Measurements from ENCODE around the gene MEA1.

Gene MEA1

DNA sequence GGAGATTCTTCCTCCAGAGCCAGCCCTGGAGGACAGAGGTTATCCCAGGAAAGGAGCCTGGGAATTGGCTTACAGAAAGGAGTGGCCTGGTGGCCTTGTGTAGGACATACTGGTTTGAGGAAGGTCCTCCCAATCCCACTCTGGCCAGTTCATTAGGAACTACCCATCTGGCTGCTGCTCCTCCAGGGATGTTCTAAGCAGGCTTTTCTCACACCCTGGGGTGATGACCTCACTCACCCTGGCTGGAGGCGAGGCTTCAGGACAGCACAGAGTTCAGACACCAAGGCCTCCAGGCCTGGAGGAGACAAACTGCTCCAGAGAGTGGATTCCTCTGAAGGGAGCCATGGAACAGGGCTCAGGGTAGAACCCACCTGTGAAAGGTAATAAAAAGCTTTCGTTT lies 44.3 kb downstream of the MEA1 start:
- DNase-seq (ENCODE audit: insufficient read length, low spot score) (no peak), FAIRE-seq (no peak)

DNA sequence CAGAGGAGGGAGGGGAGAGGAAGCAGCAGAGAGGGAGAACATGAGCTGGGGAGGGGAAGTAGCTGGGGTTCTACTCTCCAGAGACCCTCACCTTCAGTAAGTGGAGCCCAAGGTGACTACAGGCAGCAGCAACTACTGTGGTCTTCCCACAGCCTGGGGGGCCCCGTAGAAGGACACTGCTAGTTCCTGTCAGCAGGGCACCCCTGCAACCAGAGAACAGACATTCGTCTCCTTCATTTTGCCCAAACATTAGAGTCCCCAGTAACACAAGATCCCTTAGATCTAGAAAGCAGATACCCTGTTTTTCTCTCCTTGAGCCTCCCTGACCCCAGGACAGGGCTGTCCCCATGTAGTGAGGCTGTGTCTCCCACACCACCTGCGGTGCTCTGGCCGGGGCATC lies 45.0 kb downstream of the MEA1 start:
- no peak for DNase-seq (ENCODE audit: insufficient read length, low spot score)
- FAIRE-seq, result no peak
- no peak for TF ChIP-seq TAF1 (IDR thresholded peaks at IDR 0.05; ENCODE audit: low read depth, low read length)
- no peak for TF ChIP-seq POU2F2 (IDR thresholded peaks at IDR 0.05; ENCODE audit: low read depth, low read length)
- no peak for TF ChIP-seq SPI1 (IDR thresholded peaks at IDR 0.05; ENCODE audit: low read depth, low read length)
- TF ChIP-seq POLR2AphosphoS5 (IDR thresholded peaks at IDR 0.05; ENCODE audit: low read depth, low read length), result no peak

More for the DNA sequence above, 44.3 kb downstream of the MEA1 start:
- TF ChIP-seq POU2F2 (IDR thresholded peaks at IDR 0.05; ENCODE audit: low read depth, low read length), result no peak
- TF ChIP-seq SPI1 (IDR thresholded peaks at IDR 0.05; ENCODE audit: low read depth, low read length), result no peak
- no peak for TF ChIP-seq POLR2AphosphoS5 (IDR thresholded peaks at IDR 0.05; ENCODE audit: low read depth, low read length)

DNA sequence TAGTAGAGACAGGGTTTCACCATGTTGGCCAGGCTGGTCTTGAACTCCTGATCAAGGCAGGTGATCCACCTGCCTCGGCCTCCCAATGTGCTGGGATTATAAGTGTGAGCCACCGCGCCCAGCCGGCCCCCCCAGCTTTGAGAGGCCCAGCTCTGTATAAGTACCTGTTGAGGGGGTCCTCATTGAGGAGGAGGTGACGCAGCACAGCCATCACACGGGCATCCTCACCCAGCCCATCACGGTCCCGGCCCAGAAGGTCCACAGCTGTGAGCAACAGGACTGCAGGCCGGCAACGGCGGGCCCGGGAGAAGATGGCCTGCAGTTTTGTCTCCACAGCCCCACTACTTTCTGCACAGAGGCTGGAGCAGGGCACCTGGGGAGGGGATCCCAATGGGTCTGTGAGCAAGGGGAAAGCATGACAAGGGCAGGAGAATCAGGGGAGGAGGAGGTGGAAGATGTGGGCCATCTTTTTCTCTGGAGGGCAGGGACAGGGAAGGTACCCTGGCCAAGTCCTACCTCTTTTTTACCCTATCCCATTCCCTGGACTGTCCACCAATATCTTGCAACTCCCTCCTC lies 45.5 kb downstream of the MEA1 start:
- FAIRE-seq, result no peak
- no peak for DNase-seq (ENCODE audit: insufficient read length, low spot score)
- TF ChIP-seq SPI1 (IDR thresholded peaks at IDR 0.05; ENCODE audit: low read depth, low read length) (no peak), TAF1 (IDR thresholded peaks at IDR 0.05; ENCODE audit: low read depth, low read length) (no peak), POU2F2 (IDR thresholded peaks at IDR 0.05; ENCODE audit: low read depth, low read length) (no peak), POLR2AphosphoS5 (IDR thresholded peaks at IDR 0.05; ENCODE audit: low read depth, low read length) (no peak), PAX5 (IDR thresholded peaks at IDR 0.05; ENCODE audit: insufficient read depth, low read length, severe bottlenecking) (no peak)

DNA sequence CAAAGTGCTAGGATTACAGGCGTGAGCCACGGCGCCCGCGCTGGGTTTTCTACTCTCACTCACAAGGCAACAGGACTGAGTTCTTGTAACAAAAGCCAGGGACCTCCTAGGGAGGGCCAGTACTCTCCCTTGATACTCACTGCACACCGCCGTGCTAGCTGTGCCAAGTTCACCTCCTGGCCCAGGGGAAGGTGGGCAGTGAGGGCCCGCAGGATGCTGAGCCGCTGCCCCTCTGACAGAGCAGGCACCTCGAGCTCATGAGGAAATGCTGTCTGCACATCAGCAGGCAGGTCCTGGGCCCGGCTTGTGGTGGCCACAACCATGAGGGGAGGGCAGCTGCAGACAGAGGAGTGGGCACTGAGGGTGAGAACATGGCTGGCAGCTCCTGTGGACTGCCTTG lies 46.5 kb downstream of the MEA1 start:
- no peak for FAIRE-seq
- DNase-seq (ENCODE audit: insufficient read length, low spot score), result no peak
- TF ChIP-seq POLR2A (IDR thresholded peaks at IDR 0.05; ENCODE audit: low read depth, low read length), result no peak
- TF ChIP-seq PAX5 (IDR thresholded peaks at IDR 0.05; ENCODE audit: insufficient read depth, low read length, severe bottlenecking), result no peak
- no peak for TF ChIP-seq POU2F2 (IDR thresholded peaks at IDR 0.05; ENCODE audit: low read depth, low read length)
- TF ChIP-seq TAF1 (IDR thresholded peaks at IDR 0.05; ENCODE audit: low read depth, low read length), result no peak
- TF ChIP-seq SPI1 (IDR thresholded peaks at IDR 0.05; ENCODE audit: low read depth, low read length), result no peak
- no peak for TF ChIP-seq POLR2AphosphoS5 (IDR thresholded peaks at IDR 0.05; ENCODE audit: low read depth, low read length)

DNA sequence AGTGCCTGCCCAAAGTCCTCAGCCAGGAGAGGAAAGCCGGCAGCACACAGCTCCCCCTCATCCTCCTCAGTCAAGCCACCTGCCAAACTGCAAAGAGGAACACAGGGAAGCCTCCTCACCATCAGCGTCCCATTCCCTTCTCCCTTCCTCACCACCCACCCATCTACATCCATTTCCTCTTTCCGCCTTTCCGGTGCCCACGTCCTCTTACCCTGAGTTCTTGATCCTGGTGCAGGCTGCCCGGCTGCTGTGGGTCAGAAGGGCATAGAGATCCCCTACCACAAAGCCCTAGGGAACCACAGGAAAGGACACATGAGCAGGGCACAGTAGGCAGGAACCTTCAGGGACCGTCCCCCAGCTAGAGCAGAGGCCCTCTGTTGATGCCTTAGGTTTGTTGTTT lies 47.2 kb downstream of the MEA1 start:
- DNase-seq (ENCODE audit: insufficient read length, low spot score) (no peak), FAIRE-seq (no peak)
- TF ChIP-seq TAF1 (IDR thresholded peaks at IDR 0.05; ENCODE audit: low read depth, low read length) (no peak), PAX5 (IDR thresholded peaks at IDR 0.05; ENCODE audit: insufficient read depth, low read length, severe bottlenecking) (no peak), POLR2AphosphoS5 (IDR thresholded peaks at IDR 0.05; ENCODE audit: low read depth, low read length) (no peak), SPI1 (IDR thresholded peaks at IDR 0.05; ENCODE audit: low read depth, low read length) (no peak), POU2F2 (IDR thresholded peaks at IDR 0.05; ENCODE audit: low read depth, low read length) (no peak), POLR2A (IDR thresholded peaks at IDR 0.05; ENCODE audit: low read depth, low read length) (no peak)

DNA sequence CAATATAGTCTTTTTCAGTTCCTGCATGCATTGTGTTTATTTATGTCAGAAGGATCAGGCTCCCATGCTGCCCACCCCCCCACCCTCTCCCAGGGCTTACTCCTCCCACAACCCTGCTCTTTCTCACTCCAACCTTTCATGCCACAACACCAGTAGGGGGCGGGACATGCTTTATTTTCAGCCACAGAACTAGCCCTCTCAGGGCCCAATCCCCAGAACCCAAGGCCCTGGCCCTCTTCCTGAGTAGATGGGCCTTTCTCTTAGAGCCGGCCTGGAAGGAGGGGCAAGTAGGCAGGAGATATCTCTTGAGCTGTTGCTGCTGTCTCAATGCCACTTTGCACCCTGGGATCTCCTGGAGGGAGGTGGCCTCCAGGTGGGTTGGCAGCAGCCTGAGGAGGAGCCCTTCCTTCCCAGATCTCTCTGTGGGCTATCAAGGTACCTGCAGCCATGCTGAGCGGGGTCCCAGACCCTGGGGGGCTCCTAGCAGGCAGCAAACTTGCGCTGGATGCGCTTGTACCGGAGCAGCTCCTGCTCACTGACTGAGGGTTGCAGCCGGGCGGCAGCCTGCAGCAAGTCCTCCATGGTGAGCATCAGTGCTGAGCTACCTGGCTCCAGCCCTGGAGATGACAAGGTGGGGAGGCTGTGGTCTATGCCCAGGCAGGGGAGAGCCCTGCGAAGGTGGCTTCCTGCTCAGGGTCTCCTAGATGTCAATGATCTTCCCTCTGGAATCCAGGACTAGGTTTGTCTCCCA lies 49.7 kb downstream of the MEA1 start:
- no peak for TF ChIP-seq SPI1 (IDR thresholded peaks at IDR 0.05; ENCODE audit: low read depth, low read length)
- no peak for TF ChIP-seq TAF1 (IDR thresholded peaks at IDR 0.05; ENCODE audit: low read depth, low read length)
- no peak for TF ChIP-seq PAX5 (IDR thresholded peaks at IDR 0.05; ENCODE audit: insufficient read depth, low read length, severe bottlenecking)
- TF ChIP-seq POLR2AphosphoS5 (IDR thresholded peaks at IDR 0.05; ENCODE audit: low read depth, low read length), result no peak
- no peak for TF ChIP-seq POLR2A (IDR thresholded peaks at IDR 0.05; ENCODE audit: low read depth, low read length)
- TF ChIP-seq POU2F2 (IDR thresholded peaks at IDR 0.05; ENCODE audit: low read depth, low read length), result no peak
- DNase-seq (ENCODE audit: insufficient read length, low spot score), result no peak
- no peak for FAIRE-seq

DNA sequence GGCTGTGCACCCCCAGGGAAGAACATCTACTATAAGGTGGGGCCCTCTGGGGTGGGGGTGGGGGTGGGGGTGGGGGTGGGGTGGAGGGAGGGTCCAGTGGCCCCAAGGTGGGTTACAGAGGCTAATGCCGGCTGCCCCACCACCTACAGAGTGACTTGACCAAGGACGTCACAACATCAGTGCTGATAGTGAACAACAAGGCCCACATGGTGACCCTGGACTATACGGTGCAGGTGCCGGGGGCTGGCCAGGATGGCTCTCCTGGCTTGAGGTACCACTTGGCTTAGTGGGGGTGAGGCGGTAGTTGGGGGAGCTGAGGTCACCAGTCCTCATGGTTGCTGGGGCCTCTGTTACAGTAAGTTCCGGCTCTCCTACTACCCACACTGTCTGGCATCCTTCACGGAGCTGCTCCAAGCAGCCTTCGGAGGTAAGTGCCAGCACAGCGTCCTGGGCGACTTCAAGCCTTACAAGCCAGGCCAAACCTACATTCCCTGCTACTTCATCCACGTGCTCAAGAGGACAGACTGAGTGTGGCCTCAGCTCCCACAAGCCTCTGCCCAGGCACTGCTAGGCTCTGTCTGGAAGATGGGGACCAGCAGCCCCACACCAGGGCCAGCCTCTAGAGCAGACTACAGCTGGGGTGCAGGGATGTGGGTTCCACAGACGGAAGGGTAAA lies 50.4 kb downstream of the MEA1 start:
- DNase-seq (ENCODE audit: insufficient read length, low spot score), result no peak
- TF ChIP-seq POLR2A (IDR thresholded peaks at IDR 0.05; ENCODE audit: low read depth, low read length) (no peak), TAF1 (IDR thresholded peaks at IDR 0.05; ENCODE audit: low read depth, low read length) (no peak), POLR2AphosphoS5 (IDR thresholded peaks at IDR 0.05; ENCODE audit: low read depth, low read length) (no peak), POU2F2 (IDR thresholded peaks at IDR 0.05; ENCODE audit: low read depth, low read length) (no peak), SPI1 (IDR thresholded peaks at IDR 0.05; ENCODE audit: low read depth, low read length) (no peak), PAX5 (IDR thresholded peaks at IDR 0.05; ENCODE audit: insufficient read depth, low read length, severe bottlenecking) (no peak)
- FAIRE-seq, result peak; percentile 13

DNA sequence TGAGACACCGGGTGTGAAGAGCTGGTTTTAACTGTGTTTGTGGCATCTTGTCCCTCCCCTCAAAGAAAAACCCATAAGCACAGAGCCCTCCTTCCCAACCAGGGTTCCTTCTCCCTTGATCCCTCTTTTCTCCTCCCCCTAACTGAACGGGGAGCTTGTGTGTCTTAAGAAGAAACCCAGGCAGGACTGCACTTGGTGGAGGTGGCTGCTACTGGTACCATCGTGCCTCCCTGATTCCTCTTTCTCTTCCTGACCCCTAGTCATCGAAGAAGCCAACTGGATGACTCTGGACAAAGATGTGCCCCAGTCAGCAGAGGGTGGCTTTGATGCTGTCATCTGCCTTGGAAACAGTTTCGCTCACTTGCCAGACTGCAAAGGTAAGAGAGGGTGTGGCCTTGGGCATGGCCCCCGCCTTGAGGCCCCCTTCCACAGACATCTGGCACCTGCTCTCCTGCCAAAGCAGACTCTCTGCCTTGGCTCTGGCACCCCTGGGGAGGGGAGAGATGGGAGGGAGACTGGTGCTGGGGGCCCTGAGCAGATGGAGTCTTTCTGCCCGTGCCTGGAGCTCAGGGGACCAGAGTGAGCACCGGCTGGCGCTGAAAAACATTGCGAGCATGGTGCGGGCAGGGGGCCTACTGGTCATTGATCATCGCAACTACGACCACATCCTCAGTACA lies 51.1 kb downstream of the MEA1 start:
- FAIRE-seq (no peak), DNase-seq (ENCODE audit: insufficient read length, low spot score) (no peak)
- TF ChIP-seq PAX5 (IDR thresholded peaks at IDR 0.05; ENCODE audit: insufficient read depth, low read length, severe bottlenecking) (no peak), SPI1 (IDR thresholded peaks at IDR 0.05; ENCODE audit: low read depth, low read length) (no peak), TAF1 (IDR thresholded peaks at IDR 0.05; ENCODE audit: low read depth, low read length) (no peak), POU2F2 (IDR thresholded peaks at IDR 0.05; ENCODE audit: low read depth, low read length) (no peak), POLR2A (IDR thresholded peaks at IDR 0.05; ENCODE audit: low read depth, low read length) (no peak), POLR2AphosphoS5 (IDR thresholded peaks at IDR 0.05; ENCODE audit: low read depth, low read length) (no peak)

DNA sequence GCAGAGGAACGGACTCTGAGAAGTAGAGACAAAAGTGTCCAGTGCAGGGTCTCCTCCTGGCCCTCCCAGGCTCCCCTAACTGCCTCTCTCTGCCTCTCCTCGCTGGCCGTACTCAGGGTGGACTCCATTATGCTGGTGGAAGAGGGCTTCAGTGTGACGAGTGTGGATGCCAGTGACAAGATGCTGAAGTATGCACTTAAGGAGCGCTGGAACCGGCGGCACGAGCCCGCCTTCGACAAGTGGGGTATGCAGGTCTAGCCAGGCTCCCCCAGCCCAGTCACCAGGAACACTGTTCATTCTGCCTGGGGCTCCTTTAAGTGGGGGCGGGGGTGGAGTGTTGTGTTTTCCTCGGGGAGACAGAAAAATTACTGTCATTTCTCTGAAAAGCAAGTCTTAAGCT lies 51.6 kb downstream of the MEA1 start:
- no peak for TF ChIP-seq POLR2A (IDR thresholded peaks at IDR 0.05; ENCODE audit: low read depth, low read length)
- TF ChIP-seq POLR2AphosphoS5 (IDR thresholded peaks at IDR 0.05; ENCODE audit: low read depth, low read length), result no peak
- no peak for TF ChIP-seq POU2F2 (IDR thresholded peaks at IDR 0.05; ENCODE audit: low read depth, low read length)
- TF ChIP-seq TAF1 (IDR thresholded peaks at IDR 0.05; ENCODE audit: low read depth, low read length), result no peak
- no peak for TF ChIP-seq SPI1 (IDR thresholded peaks at IDR 0.05; ENCODE audit: low read depth, low read length)
- TF ChIP-seq PAX5 (IDR thresholded peaks at IDR 0.05; ENCODE audit: insufficient read depth, low read length, severe bottlenecking), result no peak
- FAIRE-seq (no peak), DNase-seq (ENCODE audit: insufficient read length, low spot score) (no peak)
